ENCODE data around the gene CTBP2. TPM values are rescaled to one million over a fixed set of nuclear protein-coding genes. Genes with fewer than 3 reads are reported as not detected.

The CTBP2 gene
- total RNA-seq, 1 experiment from 2014 or later = 212 TPM

- Histone ChIP-seq H2BK15ac (ENCODE audit: low read depth, low read length) (no peak overlapping the region), H3K56ac (ENCODE audit: insufficient read length, low read depth, low read length) (no peak overlapping the region), H4K8ac (replicated peaks; ENCODE audit: insufficient read length, low read depth, low read length) (no peak overlapping the region), H3K27me3 (ENCODE audit: insufficient read depth, low read length) (no peaks in the 10 kb centered on the region), H3K27ac (ENCODE audit: insufficient read length, low read depth, low read length) (no peak overlapping the region), H3T11ph (ENCODE audit: low read length) (no peak overlapping the region), H2BK20ac (ENCODE audit: low read depth, low read length, poor library complexity, severe bottlenecking) (no peak overlapping the region), H3K23me2 (ENCODE audit: insufficient read length, low read depth, low read length, poor library complexity, severe bottlenecking) (no peaks in the 10 kb centered on the region), H2BK5ac (ENCODE audit: insufficient read length, low read length) (no peak overlapping the region), H2AK5ac (ENCODE audit: insufficient read length, low read length) (no peak overlapping the region), H3K9me3 (ENCODE audit: control insufficient read depth, low read depth, low read length) (no peaks in the 10 kb centered on the region), H4K91ac (ENCODE audit: insufficient read length, low read depth, low read length) (no peak overlapping the region), H3K4me1 (ENCODE audit: insufficient read depth, low read length) (peaks cover 13% of the 10 kb centered on the region; the same call in 1 of the 2 replicates), H3K23ac (ENCODE audit: insufficient read length, low read depth, low read length) (no peak overlapping the region), H3K4me2 (ENCODE audit: insufficient read depth, insufficient read length, low read length) (no peak overlapping the region), H3K9ac (ENCODE audit: extremely low read depth, insufficient read length, low read length) (no peak overlapping the region), H3K4ac (ENCODE audit: low read depth, low read length) (no peak overlapping the region), H4K5ac (ENCODE audit: insufficient read length, low read depth, low read length) (no peak overlapping the region), H3K79me2 (ENCODE audit: insufficient read depth, low read length) (peaks cover 61% of the 10 kb centered on the region; the same call in 1 of the 2 replicates), H2AFZ (ENCODE audit: low read length) (no peak overlapping the region), H3K18ac (ENCODE audit: insufficient read length, low read depth, low read length) (no peak overlapping the region), H3K79me1 (ENCODE audit: insufficient read depth, low read depth, low read length, poor library complexity, severe bottlenecking) (peaks cover 20% of the 10 kb centered on the region), H2BK120ac (ENCODE audit: low read depth, low read length, poor library complexity, severe bottlenecking) (no peak overlapping the region), H3K14ac (ENCODE audit: insufficient read depth, low read length) (no peak overlapping the region), H2BK12ac (ENCODE audit: insufficient read length, low read depth, low read length) (no peak overlapping the region), H4K20me1 (ENCODE audit: control insufficient read depth, insufficient read depth, insufficient read length) (peaks cover 6% of the 10 kb centered on the region)
- H3K27me3 Mint-ChIP-seq (ENCODE audit: low read depth) = no peaks in the 10 kb centered on the region; the same call in 1 of the 2 replicates
- H3K36me3 Mint-ChIP-seq (ENCODE audit: insufficient read depth in 1 of 3, low read depth in 3 of 3) = peaks cover 46 to 75% (median 55%) of the 10 kb centered on the region in 3 experiments
- no peak for TF ChIP-seq CTCF (conservative IDR thresholded peaks at IDR 0.05)
- H3K27ac Mint-ChIP-seq = peak overlapping the region; percentile 57 to 97 (median 71); a peak in 5 of 7 replicates
- DNase-seq = no peak
- WGBS (ENCODE audit: extremely low coverage, insufficient read length, low lambda C conversion rate) = no CpG with 5 or more reads among the region's 21 CpGs
- H3K4me1 Mint-ChIP-seq = peaks cover 77 to 87% of the 10 kb centered on the region in 2 experiments
- H3K9me3 Mint-ChIP-seq = no peaks in the 10 kb centered on the region
- H3K4me3 Mint-ChIP-seq = no peak overlapping the region
Observed at GRCh38 chr10:125061557-125062226, 98.7 kb downstream of the CTBP2 start.
